Measurements from ENCODE around the gene LBX2. TPM values are rescaled to one million over a fixed set of nuclear protein-coding genes. Genes with fewer than 3 reads are reported as not detected.
A peak's percentile ranks its signal among the peaks of the same experiment; 100 is the strongest.

Gene LBX2
- 0.97 and 1.7 TPM in 2 replicates for total RNA-seq (2014; rRNA removed; shearing (Covaris generic))

- DNase-seq (ENCODE audit: low read depth), result peak; percentile 40
These were observed at the start of gene LBX2 for GRCh38 chr2:74499267-74499939. TSS of gene LBX2 (minus strand) at chr2:74499603. CDS start at chr2:74499537, 66 bp downstream.

- no peak for DNase-seq (ENCODE audit: low read depth)
These were observed 49.0 kb upstream of the LBX2 start for GRCh38 chr2:74548285-74548899.

GRCh38 chr2:74546004-74546403 lies 46.6 kb upstream of the LBX2 start:
- DNase-seq (ENCODE audit: low read depth), result no peak

- DNase-seq (ENCODE audit: low read depth), result no peak
These were observed 45.2 kb upstream of the LBX2 start for GRCh38 chr2:74544634-74545033.

- DNase-seq (ENCODE audit: low read depth), result no peak
These were observed 43.6 kb upstream of the LBX2 start for GRCh38 chr2:74542978-74543377.

- no peak for DNase-seq (ENCODE audit: low read depth)
These were observed 40.9 kb upstream of the LBX2 start for GRCh38 chr2:74540291-74540690.

- DNase-seq (ENCODE audit: low read depth), result no peak
These were observed 39.5 kb upstream of the LBX2 start for GRCh38 chr2:74538881-74539339.

GRCh38 chr2:74537140-74537539 lies 37.7 kb upstream of the LBX2 start:
- DNase-seq (ENCODE audit: low read depth), result no peak

- DNase-seq (ENCODE audit: low read depth), result no peak
These were observed 37.0 kb upstream of the LBX2 start for GRCh38 chr2:74536166-74536950.

GRCh38 chr2:74535440-74535965 lies 36.1 kb upstream of the LBX2 start:
- DNase-seq (ENCODE audit: low read depth), result no peak

- no peak for DNase-seq (ENCODE audit: low read depth)
These were observed 35.0 kb upstream of the LBX2 start for GRCh38 chr2:74534411-74534810.

GRCh38 chr2:74533464-74533863 lies 34.1 kb upstream of the LBX2 start:
- no peak for DNase-seq (ENCODE audit: low read depth)

GRCh38 chr2:74532222-74532621 lies 32.8 kb upstream of the LBX2 start:
- DNase-seq (ENCODE audit: low read depth), result no peak

GRCh38 chr2:74531666-74532065 lies 32.3 kb upstream of the LBX2 start:
- no peak for DNase-seq (ENCODE audit: low read depth)

- peak; percentile 57 for DNase-seq (ENCODE audit: low read depth)
These were observed 31.1 kb upstream of the LBX2 start for GRCh38 chr2:74530239-74531187.

- DNase-seq (ENCODE audit: low read depth), result peak; percentile 99
These were observed 30.2 kb upstream of the LBX2 start, which contains the start of the genes AUP1 and HTRA2 for GRCh38 chr2:74529357-74530238. TSS of gene AUP1 (minus strand) at chr2:74529706. CDS start at chr2:74529629, 77 bp downstream. TSS of gene HTRA2 (plus strand) at chr2:74529933. CDS start at chr2:74530007, 74 bp downstream.

GRCh38 chr2:74528600-74529356 lies 29.4 kb upstream of the LBX2 start:
- no peak for DNase-seq (ENCODE audit: low read depth)

- DNase-seq (ENCODE audit: low read depth), result no peak
These were observed 28.3 kb upstream of the LBX2 start for GRCh38 chr2:74527741-74528140.

GRCh38 chr2:74526649-74527230 lies 27.3 kb upstream of the LBX2 start:
- DNase-seq (ENCODE audit: low read depth), result no peak
